Lung microvascular endothelial cell (primary cell): ENCODE data around the gene RFNG. TPM values are rescaled to one million over a fixed set of nuclear protein-coding genes. Genes with fewer than 3 reads are reported as not detected.

Experiments
- DNase-seq, 2 donors: peaks; one replicate each; pipeline versions ENCODE4 v3.0.0 to v3.0.0-alpha.2; 2010; ENCODE audit warnings: low read depth in 2 of 2
- total RNA-seq: library from RNA; depleted of rRNA; stranded (reverse); fragments of >200 nt; gene quantifications from 2 replicates; pipeline ENCODE4 v1.2.1, GENCODE V29; 2014

The RFNG gene
- total RNA-seq, 1 donor from 2014 or later = 16.3 TPM

DNA sequence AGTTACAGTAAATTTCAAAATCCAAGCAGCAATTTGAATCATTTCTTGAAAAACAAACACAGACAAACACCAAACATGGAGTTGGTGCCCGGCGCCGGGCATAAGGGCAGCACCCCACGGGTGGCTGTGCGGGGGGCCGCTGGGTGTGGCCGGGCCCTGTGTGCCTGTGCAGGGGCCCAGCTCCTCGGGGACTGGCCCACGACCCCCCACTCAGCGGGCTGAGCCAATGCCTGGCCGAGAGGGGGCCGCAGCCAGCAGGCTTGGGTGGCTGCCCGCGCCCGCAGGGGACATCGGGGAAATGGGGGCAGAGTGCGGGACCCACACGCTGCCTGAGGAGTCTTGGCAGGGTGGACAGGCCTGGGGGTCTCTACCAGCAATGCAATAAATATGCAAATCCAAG, 26.8 kb upstream of the RFNG start:
- no peak for DNase-seq

DNA sequence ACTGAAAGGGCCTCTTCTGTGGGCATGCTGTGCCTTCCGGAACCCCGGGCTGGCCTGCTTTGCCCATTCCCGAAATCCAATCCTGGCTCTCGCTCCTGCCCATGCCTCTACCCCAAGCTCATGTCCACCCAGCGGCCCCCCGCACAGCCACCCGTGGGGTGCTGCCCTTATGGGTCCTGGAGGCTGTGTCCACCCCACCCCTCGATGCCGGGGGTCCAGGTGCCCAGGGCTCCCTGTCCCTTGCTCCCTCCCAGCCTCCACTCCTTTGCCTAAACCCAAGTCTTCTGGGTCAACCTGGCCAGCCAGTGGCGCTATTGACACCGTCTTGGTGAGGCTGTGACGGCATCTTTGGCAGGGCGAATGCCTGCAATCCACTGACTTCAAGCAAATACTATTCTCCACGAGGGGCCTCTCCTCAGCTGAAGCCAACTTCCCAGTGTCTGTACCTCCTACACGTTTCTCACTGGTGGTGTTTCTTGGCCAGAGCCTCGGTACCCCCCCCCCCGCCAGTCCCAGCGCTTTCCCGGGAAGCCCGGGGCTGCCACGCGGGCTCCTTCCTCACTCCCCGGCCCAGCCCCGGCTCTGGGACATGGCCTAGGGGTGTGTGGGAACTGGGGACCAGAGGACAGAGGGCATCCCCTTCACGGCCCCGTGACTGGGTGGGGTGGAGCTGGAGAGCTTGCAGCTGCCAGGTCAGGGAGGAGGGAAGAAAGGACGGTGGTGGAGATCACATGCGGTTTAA, 26.2 kb upstream of the RFNG start:
- no peak for DNase-seq

DNA sequence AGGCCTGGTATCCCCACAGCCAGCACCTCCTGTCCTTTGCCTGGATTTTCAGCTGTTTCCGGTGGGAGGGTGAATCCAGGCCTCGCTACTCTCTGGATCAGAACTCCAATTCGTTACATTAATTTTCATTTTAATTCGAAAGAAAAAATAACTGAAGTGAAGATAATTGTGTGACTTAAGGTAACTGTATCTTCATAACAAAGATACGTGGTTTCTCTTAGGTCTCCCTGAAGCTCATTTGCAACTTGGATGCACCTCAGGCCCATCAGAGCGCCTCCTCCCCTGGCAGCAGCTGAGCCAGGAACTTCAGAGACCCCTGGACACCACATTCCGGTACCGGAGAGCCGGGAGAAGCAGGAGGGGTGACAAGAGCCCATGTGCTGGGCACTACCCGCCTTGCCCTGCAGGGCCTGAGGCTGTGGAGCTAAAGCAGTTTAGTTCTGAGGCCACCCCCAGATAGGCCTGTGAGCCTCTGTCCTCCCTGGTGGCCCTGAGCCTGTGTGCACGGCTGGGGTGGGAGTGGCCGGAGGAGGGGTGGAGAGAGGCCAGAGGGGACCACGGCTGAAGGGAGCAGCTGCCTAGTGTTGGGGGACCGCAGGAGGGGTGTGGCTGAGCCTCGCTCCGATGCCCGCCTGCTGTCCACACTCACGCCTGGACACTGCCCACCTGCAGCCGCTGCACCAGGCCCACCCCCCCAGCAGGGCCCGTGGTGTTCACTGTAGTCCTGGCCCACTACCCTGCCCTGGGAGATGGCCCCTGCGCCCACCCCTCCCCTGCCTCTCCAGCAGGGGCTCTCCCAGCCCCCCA, 25.4 kb upstream of the RFNG start:
- no peak for DNase-seq

DNA sequence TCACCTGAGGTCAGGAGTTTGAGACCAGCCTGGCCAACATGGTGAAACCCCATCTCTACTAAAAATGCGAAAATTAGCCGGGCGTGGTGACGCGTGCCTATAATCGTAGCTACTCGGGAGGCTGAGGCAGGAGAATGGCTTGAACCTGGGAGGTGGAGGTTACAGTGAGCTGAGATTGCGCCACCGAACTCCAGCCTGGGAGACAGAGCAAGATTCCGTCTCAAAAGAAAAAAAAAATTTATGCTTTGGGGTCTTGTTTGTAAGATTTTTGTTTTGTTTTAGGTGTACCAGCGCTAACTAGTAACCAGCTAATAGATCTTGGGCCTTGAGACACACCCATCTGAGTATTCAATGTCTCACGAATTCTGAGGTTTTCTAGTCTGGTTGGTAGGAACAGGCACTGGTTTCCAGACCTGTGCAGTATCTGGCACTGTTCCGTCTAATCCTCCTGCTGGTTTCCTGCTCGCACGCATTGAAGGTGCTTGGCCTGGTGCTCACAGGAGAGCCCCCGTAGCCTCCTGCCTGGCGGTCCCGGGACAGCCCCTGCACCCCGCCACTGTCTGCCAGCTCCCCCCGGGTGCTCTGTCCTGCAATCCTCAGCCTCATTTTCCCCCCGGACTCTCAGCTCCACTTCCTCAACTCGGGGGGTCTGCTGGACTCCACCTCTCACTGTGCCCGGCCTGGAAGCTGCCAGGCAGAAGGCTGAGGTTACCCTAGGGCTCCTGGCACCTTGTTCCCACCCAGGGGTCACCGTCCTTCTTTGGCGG, 24.6 kb upstream of the RFNG start:
- no peak for DNase-seq

DNA sequence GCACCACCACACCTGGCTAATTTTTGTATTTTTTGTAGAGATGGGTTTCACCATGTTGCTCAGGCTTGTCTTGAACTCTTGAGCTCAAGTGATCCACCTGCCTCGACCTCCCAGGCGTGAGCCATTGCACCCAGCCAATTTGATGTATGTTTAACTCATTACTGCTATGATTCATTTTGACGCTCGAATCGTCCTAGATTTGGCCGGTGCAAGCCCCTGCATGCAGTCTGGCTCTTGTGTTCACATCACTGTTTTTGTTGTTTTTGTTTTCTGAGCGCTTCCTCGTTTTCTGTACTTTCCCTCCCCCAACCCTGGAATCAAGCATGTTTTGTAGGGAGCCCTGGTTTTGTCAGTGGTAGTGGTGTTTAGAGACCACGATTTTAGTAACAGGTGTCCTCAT, 21.8 kb upstream of the RFNG start:
- no peak for DNase-seq

DNA sequence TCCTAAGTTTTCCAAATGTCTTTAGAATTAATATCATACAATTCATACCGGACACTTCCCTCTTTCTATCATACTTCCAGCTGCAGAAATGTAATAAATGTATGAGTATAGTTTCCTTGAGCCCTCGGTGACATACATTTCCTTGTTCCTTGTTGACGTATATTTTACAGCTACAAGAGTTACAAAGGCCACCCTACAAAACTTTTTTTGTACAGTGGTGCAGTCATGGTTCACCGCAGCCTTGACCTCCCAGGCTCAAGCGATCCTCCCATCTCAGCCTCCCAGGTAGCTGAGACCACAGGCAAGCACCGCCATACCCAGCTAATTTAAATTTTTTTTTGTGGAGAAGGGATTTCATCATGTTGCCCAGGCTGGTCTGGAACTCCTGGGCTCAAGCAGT, 21.2 kb upstream of the RFNG start:
- no peak for DNase-seq

DNA sequence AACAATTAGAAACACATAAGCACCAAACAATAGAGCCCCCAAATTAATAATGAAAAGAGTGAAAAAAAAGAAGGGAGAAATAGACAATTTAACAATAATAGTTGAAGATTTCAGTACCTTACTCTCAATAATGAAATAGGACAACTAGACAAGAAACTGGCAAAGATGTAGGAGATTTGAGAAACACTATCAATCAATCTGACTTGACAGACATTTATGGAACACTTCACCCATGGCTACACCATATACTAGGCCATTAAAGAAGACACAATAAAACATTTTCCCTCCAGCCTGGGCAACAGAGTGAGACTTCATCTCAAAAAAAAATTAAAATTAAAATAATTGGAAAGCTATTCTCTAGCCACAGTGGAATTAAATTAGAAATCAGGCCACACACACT, 19.0 kb upstream of the RFNG start:
- DNase-seq = no peak

DNA sequence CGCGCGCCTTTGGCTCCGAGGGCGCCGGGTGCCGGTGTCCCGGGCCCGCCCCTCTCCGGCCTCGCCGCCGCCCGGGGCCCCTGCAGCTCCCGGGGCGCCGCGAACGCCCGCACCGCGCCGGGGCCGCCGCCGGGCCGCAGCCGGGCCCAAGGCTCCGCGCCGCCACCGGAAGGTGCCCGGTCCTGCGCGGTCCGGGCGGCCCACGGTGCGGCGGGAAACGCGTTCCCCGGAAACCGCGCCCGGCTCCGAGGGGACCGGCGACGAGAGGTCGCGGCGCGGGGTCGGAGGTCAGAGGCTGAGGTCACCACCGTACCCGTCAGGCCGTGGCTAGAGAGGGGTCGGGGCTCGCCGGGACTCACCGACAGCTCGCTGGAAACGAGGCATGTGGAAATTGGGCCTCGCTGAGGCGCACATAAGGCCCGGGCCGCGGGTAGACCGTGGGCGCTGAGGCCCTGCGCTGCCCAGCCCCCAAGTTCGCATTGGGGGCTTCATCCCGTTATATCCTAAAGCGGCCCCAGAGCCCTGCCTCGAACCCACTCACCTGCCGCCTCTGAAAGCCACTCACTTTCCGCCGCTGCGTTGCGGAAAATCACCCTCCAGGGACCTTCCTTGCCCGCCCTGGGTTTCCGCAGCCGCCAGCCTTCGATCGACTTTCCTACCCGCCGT, 14.2 kb upstream of the RFNG start, which contains the start of gene DUS1L:
Gene DUS1L, minus strand, starts transcription at position 167 of the 666 bp plus-strand sequence. CDS start 745 bp downstream, outside the sequence.
- DNase-seq = peak; percentile 55 to 68

DNA sequence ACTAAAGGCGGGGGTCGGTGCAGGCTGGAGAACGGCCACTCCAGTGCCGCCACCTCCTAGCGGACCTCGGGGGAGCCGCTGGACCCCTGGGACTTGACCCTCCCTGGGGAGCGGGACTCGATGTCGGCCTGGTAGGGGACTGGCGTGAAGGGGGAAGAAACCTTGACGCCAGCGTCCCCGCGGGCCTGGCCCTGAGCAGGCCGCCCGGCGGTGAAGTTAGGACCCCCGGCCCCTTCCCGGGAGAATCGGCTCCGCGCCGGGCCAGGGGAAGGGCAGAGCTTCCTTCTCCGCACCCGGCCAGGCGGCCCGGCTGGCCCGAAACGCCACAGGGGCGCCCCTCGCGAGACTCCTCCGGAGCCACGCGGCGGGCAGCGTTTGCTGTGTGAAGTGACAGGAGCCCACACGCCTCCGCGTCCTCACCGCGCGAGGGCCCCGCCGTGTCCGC, 13.6 kb upstream of the RFNG start:
- DNase-seq = peak; percentile 54 to 56

DNA sequence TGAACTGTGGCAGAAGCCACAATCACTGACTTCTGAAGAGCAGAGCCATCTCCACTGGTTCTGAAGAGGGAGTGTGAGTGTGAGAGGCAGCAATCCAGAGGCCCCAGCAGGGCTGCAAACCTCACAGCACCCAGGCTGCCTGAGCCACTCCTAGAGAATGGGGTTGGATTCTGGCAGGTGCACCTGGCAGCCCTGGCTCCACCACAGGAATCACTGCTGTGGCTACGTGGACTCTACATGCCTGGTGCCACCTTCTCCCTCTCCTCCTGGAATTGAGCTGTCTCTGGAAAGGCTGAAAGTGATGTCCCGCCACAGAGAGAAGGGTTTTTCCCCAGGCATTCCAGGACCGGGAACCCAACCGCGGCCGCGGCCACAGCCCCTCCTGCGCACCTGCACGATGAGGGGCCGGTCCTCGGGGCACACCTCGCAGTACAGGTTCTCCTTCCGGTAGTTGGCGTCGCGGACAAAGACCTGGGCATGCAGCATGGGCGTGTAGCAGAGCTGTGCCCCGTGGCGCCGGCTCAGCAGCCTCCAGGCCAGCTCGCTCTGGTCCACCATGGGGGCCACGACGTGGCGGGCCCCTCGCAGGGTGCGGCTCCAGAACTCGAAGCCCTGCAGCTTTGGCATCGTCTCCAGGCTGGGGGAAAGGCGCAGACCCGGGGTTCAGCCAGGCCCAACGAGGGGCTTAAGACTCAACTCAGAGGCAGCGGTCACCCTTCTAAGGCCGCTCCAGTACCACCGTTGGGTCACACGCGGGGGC, 13.0 kb upstream of the RFNG start:
- no peak for DNase-seq

DNA sequence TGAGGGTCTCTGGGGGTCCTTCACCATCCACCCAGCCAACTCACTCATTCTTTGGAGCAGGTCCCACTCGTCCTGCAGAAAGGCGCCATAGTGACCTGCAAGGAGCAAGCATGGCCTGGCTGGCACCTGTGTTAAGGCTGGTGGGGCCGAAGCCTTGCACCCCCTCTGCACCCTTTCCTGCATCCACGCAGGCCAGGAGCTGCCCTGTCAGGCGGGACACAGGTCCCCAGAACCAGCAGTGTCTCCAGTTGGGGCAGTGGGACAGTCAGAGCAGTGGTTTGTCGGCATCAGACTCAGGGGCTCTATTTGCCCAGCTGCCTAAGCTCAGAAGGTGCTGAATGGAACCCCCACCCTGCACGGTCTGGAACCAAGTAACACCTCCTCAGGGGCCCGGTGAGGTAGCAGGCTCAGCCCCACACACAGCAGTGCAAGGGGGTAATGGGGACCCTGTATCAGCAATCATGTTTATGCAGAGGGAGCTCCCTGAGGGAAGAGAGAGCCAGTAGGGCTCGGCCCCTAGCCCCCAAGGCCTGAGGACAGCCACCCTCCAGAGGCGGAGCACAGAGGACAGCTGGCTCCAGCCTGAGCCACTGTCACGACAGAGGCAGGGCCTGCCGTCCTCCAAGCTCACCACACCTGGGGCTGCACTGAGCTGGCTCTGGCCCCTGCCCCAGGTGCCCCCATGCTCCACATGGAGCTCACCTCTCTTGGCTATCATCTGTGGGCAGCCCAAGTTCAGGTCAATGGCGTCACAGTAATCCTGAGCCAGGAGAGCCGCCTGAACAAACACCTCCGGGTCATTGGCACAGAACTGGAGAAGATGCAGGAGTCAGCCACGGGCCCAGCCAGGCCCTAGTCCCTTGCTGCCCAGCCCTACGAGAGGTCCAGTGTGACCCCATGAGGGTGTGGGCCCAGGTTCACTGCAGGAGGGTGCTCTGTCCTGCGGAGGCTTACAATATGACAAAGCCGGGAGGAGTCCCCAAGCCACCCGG, 12.1 kb upstream of the RFNG start:
- DNase-seq = no peak

DNA sequence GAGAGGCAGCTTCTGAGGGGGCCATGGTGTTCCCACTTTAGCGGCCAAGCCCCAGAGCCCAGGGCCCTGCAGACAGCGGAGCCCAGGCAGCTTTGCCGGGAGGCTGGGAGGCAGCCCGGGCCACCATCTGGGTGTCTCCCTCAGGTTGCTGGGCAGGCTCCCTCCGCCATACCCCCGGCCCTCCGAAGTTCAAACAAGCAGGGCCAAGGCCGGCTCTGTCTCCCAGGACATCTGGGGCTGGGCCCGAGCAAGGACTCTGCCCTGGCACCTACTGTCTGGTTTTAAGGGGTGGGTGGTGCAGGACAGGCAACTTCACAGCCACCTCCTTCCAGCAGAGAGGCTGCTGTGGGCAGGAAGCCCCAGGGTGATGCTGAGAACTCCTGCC, 11.4 kb upstream of the RFNG start:
- no peak for DNase-seq

DNA sequence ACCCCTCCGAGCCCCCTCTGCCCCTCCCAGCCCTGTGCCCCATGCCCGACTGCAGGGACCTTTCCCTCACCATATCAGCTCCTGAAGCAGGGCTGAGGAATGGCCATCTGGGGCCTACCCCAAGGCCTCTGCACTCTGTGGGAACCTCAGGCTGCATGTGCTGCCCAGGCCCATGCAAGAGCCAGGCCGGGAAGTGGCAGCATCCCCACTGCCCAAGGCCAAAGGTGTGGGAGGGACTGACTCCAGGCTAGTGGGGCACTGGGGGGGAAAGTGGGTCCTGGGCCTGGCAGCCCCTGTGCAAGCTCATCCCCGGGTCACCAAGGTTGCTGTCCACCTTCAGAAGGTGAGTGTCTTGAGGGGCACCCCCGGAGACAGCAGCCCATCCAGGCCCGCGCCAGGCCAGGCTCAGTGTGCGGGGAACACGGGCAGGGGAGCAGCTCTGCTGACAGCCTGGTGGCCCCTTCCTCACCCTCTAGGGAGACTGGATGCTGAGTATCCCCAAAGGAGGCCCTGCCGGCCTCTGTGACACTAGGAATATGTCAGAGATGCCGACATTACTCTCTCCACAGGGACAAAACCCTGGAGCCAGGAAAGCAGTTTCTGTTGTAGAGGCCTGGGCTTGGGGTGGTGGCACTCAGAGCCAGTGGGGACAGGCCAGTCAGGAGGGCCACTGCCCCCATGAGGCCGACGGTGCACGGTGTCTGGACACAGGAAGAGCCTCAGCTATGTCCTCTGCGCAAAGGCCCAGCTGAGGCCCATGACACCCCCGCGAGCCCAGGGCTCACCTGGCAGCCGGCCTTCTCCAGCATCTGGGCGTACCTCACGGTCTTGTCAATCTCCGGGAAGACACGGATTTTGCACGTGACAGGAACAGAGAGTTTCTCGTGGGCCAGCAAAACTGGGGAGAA, 10.7 kb upstream of the RFNG start:
- DNase-seq = peak in 1 of 2 donors; percentile 17

DNA sequence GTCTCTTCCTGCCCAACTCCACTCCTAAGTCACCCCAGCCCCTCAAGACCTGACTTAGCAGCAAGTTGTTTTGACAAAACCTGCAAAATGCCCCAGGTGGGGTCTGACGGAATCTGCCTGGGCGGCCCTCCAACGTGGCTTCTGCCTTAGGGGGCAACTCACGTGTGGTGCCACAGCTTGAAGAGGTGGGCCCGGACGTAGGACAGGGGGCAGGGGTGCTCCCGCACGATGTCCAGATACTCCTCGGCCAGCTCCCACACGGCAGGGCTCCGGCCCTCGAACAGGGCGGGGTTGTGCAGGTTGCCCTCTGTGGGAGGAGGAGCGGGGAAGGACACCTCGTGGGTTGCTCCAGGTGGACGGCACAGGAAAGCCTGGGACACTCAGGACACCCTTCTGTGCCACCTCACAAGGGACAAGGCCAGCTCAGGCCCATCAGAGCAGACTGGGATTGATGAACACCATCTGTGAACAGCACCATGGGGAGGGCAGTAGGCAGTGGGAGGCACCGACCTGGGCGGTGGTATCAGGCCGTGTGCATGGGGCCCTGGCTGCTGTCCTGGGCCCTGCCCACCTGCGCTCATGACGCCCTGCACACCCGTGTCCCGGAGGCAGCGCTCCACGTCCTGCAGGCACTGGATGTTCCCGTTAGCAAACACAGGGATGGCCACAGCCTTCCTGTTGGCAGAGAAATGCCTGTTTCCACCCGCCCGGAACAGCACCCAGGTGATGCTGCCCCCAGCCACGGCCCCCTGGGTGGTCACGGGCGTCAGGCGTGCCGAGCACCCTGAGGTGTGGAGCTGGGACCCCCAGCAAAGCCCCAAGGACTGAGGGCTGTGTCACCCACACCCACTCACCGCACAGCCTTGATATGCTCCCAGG, 9.7 kb upstream of the RFNG start:
- DNase-seq = no peak

DNA sequence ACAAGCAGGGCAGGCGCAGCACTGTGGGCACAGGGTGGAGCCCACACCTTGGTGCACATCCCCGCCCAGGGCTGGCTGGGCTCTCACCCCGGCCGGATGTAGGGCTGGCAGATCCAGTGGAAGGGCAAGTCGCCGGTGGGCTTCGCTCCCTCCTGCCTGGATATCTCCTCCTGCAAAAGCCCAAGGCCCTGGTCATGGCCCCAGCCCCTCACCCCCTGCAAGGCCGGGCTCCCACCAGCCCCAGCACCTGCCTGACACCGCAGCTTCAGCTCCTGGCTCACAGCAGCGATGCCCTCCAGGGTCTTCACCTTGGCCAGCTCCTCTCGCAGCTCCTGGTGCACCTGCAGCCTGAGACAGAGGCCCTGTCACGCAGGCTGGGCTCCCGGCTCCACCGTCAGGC, 9.0 kb upstream of the RFNG start:
- DNase-seq = no peak

DNA sequence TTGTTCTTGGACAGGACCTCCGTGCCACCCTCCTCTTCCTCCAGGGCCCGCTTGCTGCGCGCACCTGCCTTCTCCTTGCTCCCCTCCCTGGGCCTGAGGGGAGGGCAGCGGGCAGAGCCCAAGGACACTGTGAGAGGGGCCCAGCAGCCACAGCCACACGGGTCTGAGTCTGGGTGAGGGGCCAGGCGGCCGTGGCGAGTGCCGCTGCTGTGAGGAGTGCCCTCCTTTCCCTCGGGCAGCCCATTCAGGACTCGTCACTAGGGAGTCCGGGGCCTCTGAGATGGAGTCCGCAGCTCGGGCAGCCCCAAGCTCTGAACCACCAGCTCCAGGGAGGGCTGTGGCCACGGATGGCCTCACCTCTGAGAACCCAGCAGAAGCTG, 8.4 kb upstream of the RFNG start:
- DNase-seq = no peak

DNA sequence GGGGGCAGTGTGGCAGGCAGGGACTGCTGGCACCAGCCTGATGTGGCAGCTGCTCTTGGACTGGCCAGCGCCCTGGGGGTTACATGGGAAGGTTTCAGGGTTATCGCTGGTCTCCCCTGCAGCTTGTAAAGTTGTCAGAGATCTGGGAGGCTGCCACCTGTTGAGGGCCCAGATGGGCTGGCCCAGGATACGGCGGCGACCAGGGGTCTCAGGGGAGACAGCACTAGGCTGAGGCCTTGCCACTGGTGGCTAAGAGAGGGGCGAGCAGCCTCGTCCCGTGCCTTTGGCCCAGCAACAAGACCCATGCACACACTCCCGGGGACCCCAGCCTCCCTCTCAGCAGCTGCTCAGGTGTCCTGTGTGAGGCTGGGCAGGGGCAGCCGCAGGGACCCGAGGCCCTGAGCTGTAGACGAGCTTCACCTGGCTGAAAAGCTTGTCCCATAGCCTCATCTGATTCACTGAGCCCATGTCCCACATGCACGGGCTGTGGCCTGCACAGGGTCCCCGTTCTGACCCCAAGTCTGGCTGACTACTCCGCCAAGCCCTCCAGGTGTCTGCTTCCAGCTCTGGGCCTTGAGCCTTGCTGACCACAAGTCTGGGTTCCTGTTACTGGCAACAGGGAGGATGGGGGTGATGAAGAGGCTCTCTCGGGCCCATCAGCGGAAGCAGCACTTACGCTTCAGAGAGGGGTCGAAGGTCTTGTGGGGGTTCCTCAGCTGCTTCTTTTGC, 7.8 kb upstream of the RFNG start:
- no peak for DNase-seq
